GM12874 (cell line): ENCODE measurements around the gene EPHA5.

Source experiments
- TF ChIP-seq, protein P1 (sequence below): IDR thresholded peaks from 2 replicates; pipeline ENCODE4 v1.5.1; 2011; ENCODE audit warnings: low read depth, mild to moderate bottlenecking, control low read depth, low read length, moderate library complexity; ENCODE audit not compliant: insufficient read depth

EPHA5 gene

DNA sequence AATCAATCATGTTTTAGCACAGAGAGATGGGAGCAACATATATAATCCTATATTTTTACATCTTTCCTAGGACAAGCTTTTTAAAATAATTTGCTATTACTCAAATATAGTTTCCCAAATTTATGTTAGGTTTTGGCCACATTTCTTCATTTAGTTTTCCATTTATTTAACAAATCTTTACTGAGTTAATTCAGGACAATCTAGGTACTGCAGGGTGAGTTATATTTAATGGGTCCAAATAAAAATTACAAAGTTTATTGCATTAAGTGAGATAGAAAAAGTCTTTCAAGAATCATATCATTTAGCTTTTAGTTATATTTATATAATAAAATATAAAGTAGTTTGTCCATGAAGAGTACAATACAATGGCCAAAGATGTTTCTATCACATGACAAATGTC lies 269.2 kb downstream of the EPHA5 start:
- TF ChIP-seq, protein P1, sequence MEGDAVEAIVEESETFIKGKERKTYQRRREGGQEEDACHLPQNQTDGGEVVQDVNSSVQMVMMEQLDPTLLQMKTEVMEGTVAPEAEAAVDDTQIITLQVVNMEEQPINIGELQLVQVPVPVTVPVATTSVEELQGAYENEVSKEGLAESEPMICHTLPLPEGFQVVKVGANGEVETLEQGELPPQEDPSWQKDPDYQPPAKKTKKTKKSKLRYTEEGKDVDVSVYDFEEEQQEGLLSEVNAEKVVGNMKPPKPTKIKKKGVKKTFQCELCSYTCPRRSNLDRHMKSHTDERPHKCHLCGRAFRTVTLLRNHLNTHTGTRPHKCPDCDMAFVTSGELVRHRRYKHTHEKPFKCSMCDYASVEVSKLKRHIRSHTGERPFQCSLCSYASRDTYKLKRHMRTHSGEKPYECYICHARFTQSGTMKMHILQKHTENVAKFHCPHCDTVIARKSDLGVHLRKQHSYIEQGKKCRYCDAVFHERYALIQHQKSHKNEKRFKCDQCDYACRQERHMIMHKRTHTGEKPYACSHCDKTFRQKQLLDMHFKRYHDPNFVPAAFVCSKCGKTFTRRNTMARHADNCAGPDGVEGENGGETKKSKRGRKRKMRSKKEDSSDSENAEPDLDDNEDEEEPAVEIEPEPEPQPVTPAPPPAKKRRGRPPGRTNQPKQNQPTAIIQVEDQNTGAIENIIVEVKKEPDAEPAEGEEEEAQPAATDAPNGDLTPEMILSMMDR: no peak

DNA sequence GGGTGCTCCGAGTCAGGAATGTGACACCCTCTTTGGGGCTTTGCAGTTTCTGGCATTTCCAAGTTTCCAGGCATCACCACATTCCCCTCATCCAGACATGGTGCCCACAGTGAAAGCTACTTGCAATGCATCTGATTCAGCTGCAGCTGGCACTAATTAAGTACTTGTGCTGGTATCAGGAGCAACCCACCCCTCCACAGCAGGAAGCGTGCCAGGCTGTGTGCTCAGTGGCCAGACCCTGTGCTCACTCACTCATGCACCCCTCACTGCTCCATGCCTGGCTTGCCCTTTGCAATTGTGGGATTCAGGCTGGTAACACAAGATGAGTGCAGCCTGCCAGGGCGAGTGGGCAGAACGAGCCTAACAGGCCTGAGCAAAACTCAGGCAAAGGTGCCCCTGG lies 271.2 kb downstream of the EPHA5 start:
- TF ChIP-seq, protein P1: no peak

DNA sequence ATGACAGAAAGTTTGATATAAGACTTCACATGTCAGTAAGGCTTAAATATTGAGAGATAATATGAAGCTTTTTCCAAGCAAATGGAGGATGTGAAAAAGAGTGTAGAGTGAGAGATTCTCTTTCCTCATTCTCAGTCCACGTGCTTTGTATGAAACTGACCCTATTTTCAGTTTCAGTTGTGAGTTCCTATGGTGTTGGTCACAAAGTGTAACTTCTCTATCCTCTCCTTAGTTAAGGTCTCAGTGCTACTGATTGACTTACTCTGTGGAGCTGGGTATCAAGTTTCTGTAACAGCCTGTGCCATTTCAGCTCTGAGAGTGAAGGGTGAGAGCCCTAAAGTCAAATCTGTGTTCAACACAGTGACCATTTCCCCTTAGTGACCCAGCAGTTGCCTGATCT lies 277.2 kb downstream of the EPHA5 start:
- TF ChIP-seq, protein P1: no peak

DNA sequence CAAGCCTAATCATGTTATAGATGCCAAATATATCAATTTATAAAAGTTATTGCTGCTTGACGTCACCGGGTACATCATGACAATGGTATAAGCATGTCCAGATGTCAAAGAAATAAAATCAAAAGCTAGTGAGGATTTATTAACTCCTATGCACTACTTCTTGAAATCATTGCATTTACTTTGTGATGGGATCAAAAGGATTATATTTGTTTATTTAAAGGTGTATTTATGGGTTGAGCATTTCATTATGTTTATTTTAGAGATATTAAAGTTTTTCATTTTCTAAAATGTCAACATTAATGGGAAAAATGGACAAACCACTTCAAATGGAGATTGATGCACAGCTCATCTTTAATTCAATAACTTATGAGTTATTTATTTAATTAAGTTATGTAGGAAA lies 277.8 kb downstream of the EPHA5 start:
- TF ChIP-seq, protein P1: no peak

DNA sequence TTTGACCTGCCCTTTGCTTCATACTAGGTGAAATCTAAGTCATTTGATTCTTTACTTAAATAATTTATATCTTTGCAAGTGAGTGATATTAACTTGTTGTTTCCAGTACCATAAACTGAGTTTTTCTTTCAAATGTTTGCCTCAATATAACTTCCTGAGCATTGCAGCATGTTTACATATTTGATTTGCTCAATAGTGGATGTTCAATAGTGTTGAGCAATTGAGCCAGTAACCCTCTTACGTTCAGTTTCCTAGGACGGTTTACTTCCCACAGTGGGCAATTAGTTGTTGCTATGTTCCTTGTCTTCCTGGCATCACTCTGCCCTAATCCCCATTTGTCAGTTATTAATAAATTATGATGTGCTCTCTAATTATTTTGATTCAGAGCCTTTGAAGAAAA lies 278.5 kb downstream of the EPHA5 start:
- TF ChIP-seq, protein P1: no peak

DNA sequence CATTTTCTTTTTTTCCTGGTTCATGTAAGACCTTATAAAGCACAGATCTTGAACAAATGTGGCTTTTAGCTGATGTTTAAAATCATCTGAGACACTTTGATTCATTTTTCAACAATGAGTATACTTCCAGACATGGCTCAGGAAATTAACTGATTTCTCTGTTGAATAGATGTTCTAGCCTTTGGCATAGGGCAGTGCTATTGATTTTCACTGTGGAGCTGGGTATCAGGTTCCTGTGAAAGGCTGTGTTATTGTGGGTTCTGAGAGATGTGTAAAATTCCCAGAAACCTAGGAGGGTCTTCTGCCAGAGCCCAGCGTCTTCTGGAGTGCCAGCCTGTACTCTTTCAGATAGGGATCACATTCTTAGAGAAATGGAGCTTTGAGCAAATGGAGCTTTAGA lies 278.9 kb downstream of the EPHA5 start:
- TF ChIP-seq, protein P1: no peak

DNA sequence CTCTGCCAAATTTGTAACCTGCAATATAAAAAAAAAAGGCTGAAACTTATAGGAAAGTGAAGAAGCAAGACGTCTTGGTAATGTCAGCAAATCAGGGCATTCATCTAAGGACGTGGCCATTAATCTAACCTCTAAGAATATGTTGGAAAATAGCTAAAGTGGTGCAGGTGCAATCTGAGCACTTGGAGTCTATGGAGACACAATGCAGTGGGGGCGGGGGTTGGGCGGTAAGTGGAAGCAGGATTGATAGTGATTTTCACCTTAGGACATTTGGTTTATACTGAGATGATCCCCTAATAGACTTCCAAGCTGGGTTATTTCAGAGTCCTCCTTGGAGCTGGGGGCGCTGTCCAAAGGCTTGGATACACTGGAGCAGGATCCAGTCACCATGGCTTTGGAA lies 283.4 kb downstream of the EPHA5 start:
- TF ChIP-seq, protein P1: no peak
